HG02973 (cell line): Measurements from ENCODE around the gene SLC35F3.

Experiments used
- ATAC-seq: cut with Tn5 transposase; IDR thresholded peaks from one replicate; pipeline ENCODE4 v1.9.1; 2021; ENCODE audit warnings: moderate library complexity; ENCODE audit not compliant: unreplicated experiment

The SLC35F3 gene

GRCh38 chr1:234216116-234216703, 311.7 kb downstream of the SLC35F3 start:
- no peak for ATAC-seq

- ATAC-seq = no peak
Measured at GRCh38 chr1:234217316-234217840, 312.9 kb downstream of the SLC35F3 start.

GRCh38 chr1:234218078-234218477, 313.6 kb downstream of the SLC35F3 start:
- no peak for ATAC-seq

GRCh38 chr1:234219711-234220110, 315.2 kb downstream of the SLC35F3 start:
- ATAC-seq = no peak

GRCh38 chr1:234221601-234222000, 317.1 kb downstream of the SLC35F3 start:
- no peak for ATAC-seq

GRCh38 chr1:234222561-234223280, 318.2 kb downstream of the SLC35F3 start:
- no peak for ATAC-seq

GRCh38 chr1:234226113-234226818, 321.8 kb downstream of the SLC35F3 start:
- no peak for ATAC-seq

- no peak for ATAC-seq
Measured at GRCh38 chr1:234226819-234227165, 322.3 kb downstream of the SLC35F3 start.

- no peak for ATAC-seq
Measured at GRCh38 chr1:234229581-234230387, 325.3 kb downstream of the SLC35F3 start.

GRCh38 chr1:234230414-234230862, 326.0 kb downstream of the SLC35F3 start:
- ATAC-seq = peak; percentile 66

GRCh38 chr1:234231061-234231892, 326.8 kb downstream of the SLC35F3 start:
- peak; percentile 78 for ATAC-seq

GRCh38 chr1:234231893-234232276, 327.4 kb downstream of the SLC35F3 start:
- no peak for ATAC-seq

GRCh38 chr1:234234199-234234598, 329.7 kb downstream of the SLC35F3 start:
- ATAC-seq = no peak

GRCh38 chr1:234235434-234235881, 331.0 kb downstream of the SLC35F3 start:
- no peak for ATAC-seq

- ATAC-seq = no peak
Measured at GRCh38 chr1:234237393-234237792, 332.9 kb downstream of the SLC35F3 start.

- ATAC-seq = no peak
Measured at GRCh38 chr1:234238060-234238459, 333.6 kb downstream of the SLC35F3 start.

GRCh38 chr1:234239515-234239914, 335.0 kb downstream of the SLC35F3 start:
- no peak for ATAC-seq

- ATAC-seq = no peak
Measured at GRCh38 chr1:234239936-234240335, 335.5 kb downstream of the SLC35F3 start.

- ATAC-seq = no peak
Measured at GRCh38 chr1:234240680-234241079, 336.2 kb downstream of the SLC35F3 start.

GRCh38 chr1:234241941-234242490, 337.5 kb downstream of the SLC35F3 start:
- no peak for ATAC-seq
